Thyroid gland (tissue), 4 donors: ENCODE measurements around the gene DSTN.

Experiments
- CTCF ChIP-seq, 6 experiments: fragments of 200-600 bp in 3 of 6; fragments of 450-650 bp in 3 of 6; sonication (generic) in 3 of 6; IDR thresholded peaks; one replicate each; pipeline ENCODE4 v1.5.1; 2016 to 2019; ENCODE audit warnings: antibody characterized with exemption in 6 of 6, mild to moderate bottlenecking in 2 of 6, inconsistent platforms in 1 of 6, moderate library complexity in 1 of 6
- POLR2A ChIP-seq, 2 donors: fragments of 450-650 bp; IDR thresholded peaks; one replicate each; pipeline ENCODE4 v1.6.1; 2017; ENCODE audit warnings: antibody characterized with exemption in 2 of 2, mild to moderate bottlenecking in 2 of 2, moderate library complexity in 1 of 2

DNA sequence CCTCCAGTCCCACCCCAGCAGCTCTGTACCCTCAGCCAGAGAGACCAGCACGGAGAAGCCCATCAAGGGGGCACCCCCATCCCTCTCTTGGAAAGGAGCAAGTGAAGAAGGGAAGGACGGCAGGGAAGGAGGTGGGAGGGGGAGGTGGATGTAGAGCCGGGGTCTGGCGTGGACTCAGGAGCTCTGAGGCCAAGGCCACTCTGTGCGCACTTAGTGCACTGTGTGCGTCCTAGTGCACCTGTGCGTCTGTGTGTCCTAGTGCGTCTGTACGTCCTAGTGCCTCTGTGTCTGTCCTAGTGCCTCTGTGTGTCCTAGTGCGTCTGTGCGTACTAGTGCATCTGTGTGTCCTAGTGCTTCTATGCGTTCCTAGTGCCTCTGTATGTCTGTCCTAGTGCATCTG, 54.2 kb downstream of the DSTN start:
- TF ChIP-seq CTCF (IDR thresholded peaks at IDR 0.05) (no peak), POLR2A (IDR thresholded peaks at IDR 0.05) (no peak)
